Limb (tissue), 2 donors: ENCODE results near the gene SPRR1A.

Source experiments
- DNase-seq, 2 donors: peaks; one replicate each; pipeline ENCODE4 v3.0.0-alpha.2; 2016; ENCODE audit errors: extremely low spot score in 2 of 2

SPRR1A gene

GRCh38 chr1:152983743-152984142, at the start of gene SPRR1A:
TSS of gene SPRR1A (plus strand) at chr1:152984081. CDS start at chr1:152985231, 1,150 bp downstream.
- DNase-seq, result no peak

- no peak for DNase-seq
These were observed 43.3 kb upstream of the SPRR1A start for GRCh38 chr1:152940614-152941013.

GRCh38 chr1:152941037-152941711, 42.7 kb upstream of the SPRR1A start:
- no peak for DNase-seq

- DNase-seq, result no peak
These were observed 41.7 kb upstream of the SPRR1A start for GRCh38 chr1:152942161-152942560.

GRCh38 chr1:152946248-152946647, 37.6 kb upstream of the SPRR1A start:
- DNase-seq, result no peak

- DNase-seq, result no peak
These were observed 37.1 kb upstream of the SPRR1A start, which contains the start of gene SPRR5 for GRCh38 chr1:152946651-152947256. TSS of gene SPRR5 (plus strand) at chr1:152947206. CDS start at chr1:152948555, 1,349 bp downstream.

- no peak for DNase-seq
These were observed 32.2 kb upstream of the SPRR1A start for GRCh38 chr1:152951711-152952110.

GRCh38 chr1:152953761-152954160, 30.1 kb upstream of the SPRR1A start:
- DNase-seq, result no peak

- DNase-seq, result no peak
These were observed 29.4 kb upstream of the SPRR1A start for GRCh38 chr1:152954436-152954835.

GRCh38 chr1:152957561-152957960, 26.3 kb upstream of the SPRR1A start:
- DNase-seq, result no peak

- DNase-seq, result no peak
These were observed 24.6 kb upstream of the SPRR1A start for GRCh38 chr1:152959273-152959672.

GRCh38 chr1:152959801-152960451, 24.0 kb upstream of the SPRR1A start:
- DNase-seq, result no peak

GRCh38 chr1:152960452-152961044, 23.3 kb upstream of the SPRR1A start:
- DNase-seq, result no peak

- DNase-seq, result no peak
These were observed 22.5 kb upstream of the SPRR1A start for GRCh38 chr1:152961226-152961891.

GRCh38 chr1:152962876-152963415, 20.9 kb upstream of the SPRR1A start:
- no peak for DNase-seq

- DNase-seq, result no peak
These were observed 19.3 kb upstream of the SPRR1A start for GRCh38 chr1:152964536-152964935.

- no peak for DNase-seq
These were observed 18.0 kb upstream of the SPRR1A start for GRCh38 chr1:152965853-152966252.

- no peak for DNase-seq
These were observed 16.7 kb upstream of the SPRR1A start for GRCh38 chr1:152967201-152967600.

GRCh38 chr1:152968248-152968647, 15.6 kb upstream of the SPRR1A start:
- no peak for DNase-seq

- no peak for DNase-seq
These were observed 14.8 kb upstream of the SPRR1A start for GRCh38 chr1:152969036-152969435.

GRCh38 chr1:152970495-152970894, 13.4 kb upstream of the SPRR1A start, which contains the start of gene SPRR4:
TSS of gene SPRR4 (plus strand) at chr1:152970648. CDS start at chr1:152971891, 1,243 bp downstream.
- DNase-seq, result no peak
